Measurements from ENCODE around the gene NCK2. TPM values are rescaled to one million over a fixed set of nuclear protein-coding genes. Genes with fewer than 3 reads are reported as not detected.

The NCK2 gene
- total RNA-seq, 3 donors from 2014 or later: 71.6 to 79.1 (median 73.5) TPM

GRCh38 chr2:105824446-105824845 lies 79.7 kb downstream of the NCK2 start:
- Mint-ChIP-seq H3K36me3 (ENCODE audit: insufficient read depth) (peaks cover 49% of the 10 kb centered on the region), H3K4me1 (ENCODE audit: low read depth) (peaks cover 84% of the 10 kb centered on the region), H3K4me3 (no peak overlapping the region), H3K27me3 (ENCODE audit: low read depth) (no peaks in the 10 kb centered on the region), H3K9me3 (peaks cover 6% of the 10 kb centered on the region)
- ATAC-seq (no peak), DNase-seq (no peak)

DNA sequence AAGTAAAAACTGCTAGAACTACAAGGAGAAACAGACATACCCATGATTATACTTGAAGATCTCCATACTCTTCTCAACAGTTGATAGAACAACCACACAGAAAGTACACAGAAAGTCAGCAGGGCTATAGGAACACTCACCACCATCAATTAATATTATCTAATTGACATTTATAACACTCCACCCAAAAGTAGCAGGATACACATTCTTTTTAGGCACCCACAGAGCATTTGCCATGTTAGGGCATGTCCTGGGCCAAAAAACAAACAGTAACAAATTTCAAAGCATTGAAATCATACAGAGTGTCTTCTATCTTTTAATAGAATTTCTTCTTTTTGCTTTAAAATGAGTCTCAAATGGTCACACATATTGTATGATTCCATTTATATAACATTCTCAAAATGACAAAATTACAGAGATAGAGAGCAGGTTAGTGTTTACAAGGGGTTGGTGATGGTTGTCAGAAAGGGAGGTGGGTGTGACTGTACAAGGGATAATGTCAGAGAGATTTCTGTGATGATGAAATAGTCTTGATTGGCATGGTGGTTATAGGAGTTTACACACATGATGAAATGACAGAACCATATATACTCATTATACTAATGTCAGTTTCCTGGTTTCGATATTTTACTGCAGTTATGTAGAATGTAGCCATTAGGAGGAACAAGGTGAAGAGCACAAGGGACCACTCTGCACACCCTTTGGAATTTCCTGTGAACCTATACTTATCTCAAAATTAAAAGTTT lies 82.8 kb downstream of the NCK2 start:
- H3K36me3 Mint-ChIP-seq (ENCODE audit: insufficient read depth): peaks cover 57% of the 10 kb centered on the region
- no peaks in the 10 kb centered on the region for H3K27me3 Mint-ChIP-seq (ENCODE audit: low read depth)
- ATAC-seq (peak; percentile 68 to 81), DNase-seq (no peak)
- H3K4me3 Mint-ChIP-seq: no peak overlapping the region
- H3K4me1 Mint-ChIP-seq (ENCODE audit: low read depth): peaks cover 81% of the 10 kb centered on the region
- H3K9me3 Mint-ChIP-seq: peaks cover 17% of the 10 kb centered on the region

DNA sequence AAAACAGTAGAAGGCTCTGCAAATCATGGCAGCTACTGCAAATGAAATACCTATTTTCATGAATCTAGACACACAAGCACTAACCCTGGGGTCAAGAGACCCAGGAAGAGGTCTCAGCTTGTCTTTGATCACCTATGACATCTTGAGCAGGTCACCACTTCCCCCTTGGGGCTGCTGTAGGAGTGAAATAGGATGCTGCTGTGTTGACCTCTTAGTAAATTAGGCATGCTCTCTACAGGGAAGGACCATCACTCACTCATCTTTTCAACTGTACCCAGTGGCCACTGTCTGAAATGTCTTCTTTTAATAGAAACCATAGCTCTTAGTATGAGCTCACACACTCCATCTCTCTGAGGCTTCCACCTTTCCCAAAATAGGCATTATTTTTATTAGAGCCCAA lies 83.8 kb downstream of the NCK2 start:
- Mint-ChIP-seq H3K9me3 (peaks cover 24% of the 10 kb centered on the region), H3K4me1 (ENCODE audit: low read depth) (peaks cover 74% of the 10 kb centered on the region), H3K27me3 (ENCODE audit: low read depth) (no peaks in the 10 kb centered on the region), H3K36me3 (ENCODE audit: insufficient read depth) (peaks cover 56% of the 10 kb centered on the region), H3K4me3 (no peak overlapping the region)
- DNase-seq (no peak), ATAC-seq (no peak)

GRCh38 chr2:105834931-105835330 lies 90.2 kb downstream of the NCK2 start:
- Mint-ChIP-seq H3K27me3 (ENCODE audit: low read depth) (no peaks in the 10 kb centered on the region), H3K9me3 (peaks cover 35% of the 10 kb centered on the region), H3K4me1 (ENCODE audit: low read depth) (peaks cover 75% of the 10 kb centered on the region), H3K36me3 (ENCODE audit: insufficient read depth) (peaks cover 54% of the 10 kb centered on the region), H3K4me3 (no peak overlapping the region)
- DNase-seq: no peak
- no peak for ATAC-seq

GRCh38 chr2:105836341-105836740 lies 91.6 kb downstream of the NCK2 start:
- Mint-ChIP-seq H3K4me3 (no peak overlapping the region), H3K9me3 (peaks cover 35% of the 10 kb centered on the region), H3K4me1 (ENCODE audit: low read depth) (peaks cover 78% of the 10 kb centered on the region), H3K27me3 (ENCODE audit: low read depth) (no peaks in the 10 kb centered on the region), H3K36me3 (ENCODE audit: insufficient read depth) (peaks cover 53% of the 10 kb centered on the region)
- no peak for DNase-seq
- ATAC-seq: no peak

DNA sequence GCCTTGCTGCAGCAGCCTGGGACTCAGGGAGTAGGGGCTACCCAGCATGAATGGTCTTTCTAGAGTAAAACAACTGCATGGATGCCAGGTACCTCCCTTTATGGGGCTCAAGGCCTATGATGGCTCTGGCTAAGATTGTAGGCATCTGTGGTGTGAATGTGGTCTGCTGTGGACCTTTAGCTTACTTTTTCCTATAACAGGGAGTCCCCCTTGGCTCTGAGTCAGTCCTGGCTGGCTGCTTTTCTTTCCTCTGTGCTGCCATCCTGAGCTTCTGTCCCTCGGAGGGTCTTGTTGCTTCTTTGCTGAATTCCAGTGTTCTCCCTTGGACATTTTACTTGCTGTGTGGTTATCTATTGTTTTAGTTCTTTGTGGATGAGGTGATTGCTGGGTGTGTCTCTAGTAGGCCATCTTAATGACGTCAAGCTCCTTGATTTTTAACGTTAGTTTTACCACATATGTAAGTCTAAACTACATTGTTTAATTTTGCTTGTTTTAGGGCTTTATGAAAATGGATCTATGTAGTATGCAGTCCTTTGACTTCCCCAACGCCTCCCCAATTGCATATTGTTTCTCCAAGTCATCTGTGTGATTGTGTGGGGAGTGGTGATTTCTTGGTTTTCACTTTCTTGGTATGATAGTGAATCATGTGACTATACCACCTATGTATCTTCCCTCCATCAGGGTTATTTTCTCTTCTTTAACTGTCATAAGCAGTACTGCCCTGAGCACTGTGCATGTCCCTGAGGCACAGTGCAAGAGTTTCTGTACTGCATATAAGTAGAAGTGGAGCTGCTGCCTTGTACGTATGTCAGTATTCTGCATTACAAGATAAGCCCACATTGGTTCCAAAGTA lies 92.4 kb downstream of the NCK2 start:
- H3K9me3 Mint-ChIP-seq: peaks cover 29% of the 10 kb centered on the region
- H3K27me3 Mint-ChIP-seq (ENCODE audit: low read depth): no peaks in the 10 kb centered on the region
- H3K4me3 Mint-ChIP-seq: peak overlapping the region; percentile 50
- peaks cover 77% of the 10 kb centered on the region for H3K4me1 Mint-ChIP-seq (ENCODE audit: low read depth)
- DNase-seq (no peak), ATAC-seq (peak; percentile 86 to 89)
- peaks cover 52% of the 10 kb centered on the region for H3K36me3 Mint-ChIP-seq (ENCODE audit: insufficient read depth)

GRCh38 chr2:105839793-105840192 lies 95.1 kb downstream of the NCK2 start:
- Mint-ChIP-seq H3K9me3 (peaks cover 8% of the 10 kb centered on the region), H3K4me3 (no peak overlapping the region), H3K36me3 (ENCODE audit: insufficient read depth) (peaks cover 44% of the 10 kb centered on the region), H3K4me1 (ENCODE audit: low read depth) (peaks cover 79% of the 10 kb centered on the region), H3K27me3 (ENCODE audit: low read depth) (no peaks in the 10 kb centered on the region)
- ATAC-seq (no peak), DNase-seq (no peak)

DNA sequence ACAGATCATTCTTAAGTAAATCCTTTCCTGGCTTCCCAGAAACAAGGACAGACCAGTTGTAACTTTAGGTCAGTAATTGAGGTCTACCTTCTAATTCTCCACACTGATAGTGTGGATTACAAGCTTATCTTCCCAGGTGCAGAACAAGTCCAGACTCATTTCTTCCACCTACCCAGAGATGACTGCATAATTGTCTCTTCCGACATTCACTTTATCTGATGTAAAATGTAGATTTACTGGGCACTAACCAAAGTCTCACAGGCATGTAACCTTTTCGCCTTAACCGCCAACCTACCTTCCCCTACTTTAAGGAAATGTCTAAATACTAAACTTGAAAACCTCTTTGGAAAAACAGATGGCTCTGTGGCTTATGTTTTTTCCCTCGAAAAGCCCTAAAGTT lies 96.2 kb downstream of the NCK2 start:
- no peaks in the 10 kb centered on the region for H3K9me3 Mint-ChIP-seq
- DNase-seq: no peak
- H3K4me1 Mint-ChIP-seq (ENCODE audit: low read depth): peaks cover 82% of the 10 kb centered on the region
- H3K27me3 Mint-ChIP-seq (ENCODE audit: low read depth): no peaks in the 10 kb centered on the region
- peaks cover 40% of the 10 kb centered on the region for H3K36me3 Mint-ChIP-seq (ENCODE audit: insufficient read depth)
- ATAC-seq: peak in 1 of 2 donors; percentile 11
- no peak overlapping the region for H3K4me3 Mint-ChIP-seq

- no peaks in the 10 kb centered on the region for H3K27me3 Mint-ChIP-seq (ENCODE audit: low read depth)
- DNase-seq (no peak), ATAC-seq (no peak)
- H3K4me1 Mint-ChIP-seq (ENCODE audit: low read depth): peaks cover 82% of the 10 kb centered on the region
- no peaks in the 10 kb centered on the region for H3K9me3 Mint-ChIP-seq
- H3K36me3 Mint-ChIP-seq (ENCODE audit: insufficient read depth): peaks cover 40% of the 10 kb centered on the region
- no peak overlapping the region for H3K4me3 Mint-ChIP-seq
Measured at GRCh38 chr2:105841551-105841950, 96.8 kb downstream of the NCK2 start.

DNA sequence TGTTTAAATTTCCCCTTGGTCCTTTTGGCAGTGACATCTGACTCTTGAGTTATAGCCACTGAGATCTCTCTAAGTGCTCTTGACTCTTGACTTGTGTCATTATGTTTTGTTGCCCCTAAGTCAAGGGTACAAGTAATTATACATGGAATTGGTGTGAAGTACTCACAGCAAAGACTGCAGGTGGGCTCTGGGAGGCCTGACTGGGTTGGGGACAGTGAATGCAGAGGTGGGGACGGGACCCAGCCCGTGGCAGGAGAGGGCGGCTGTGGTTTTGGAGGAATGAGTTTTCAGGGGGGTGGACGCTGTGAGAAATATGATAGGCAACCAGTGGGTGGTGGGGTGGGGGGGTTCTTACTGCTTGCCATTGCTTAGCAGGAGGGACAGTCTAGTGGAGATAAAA lies 97.8 kb downstream of the NCK2 start:
- Mint-ChIP-seq H3K9me3 (no peaks in the 10 kb centered on the region), H3K4me1 (ENCODE audit: low read depth) (peaks cover 82% of the 10 kb centered on the region), H3K4me3 (no peak overlapping the region), H3K36me3 (ENCODE audit: insufficient read depth) (peaks cover 44% of the 10 kb centered on the region), H3K27me3 (ENCODE audit: low read depth) (no peaks in the 10 kb centered on the region)
- DNase-seq (no peak), ATAC-seq (peak in 1 of 2 donors; percentile 16)

- H3K9me3 Mint-ChIP-seq: no peaks in the 10 kb centered on the region
- H3K4me1 Mint-ChIP-seq (ENCODE audit: low read depth): peaks cover 86% of the 10 kb centered on the region
- DNase-seq (no peak), ATAC-seq (no peak)
- no peak overlapping the region for H3K4me3 Mint-ChIP-seq
- H3K27me3 Mint-ChIP-seq (ENCODE audit: low read depth): no peaks in the 10 kb centered on the region
- peaks cover 50% of the 10 kb centered on the region for H3K36me3 Mint-ChIP-seq (ENCODE audit: insufficient read depth)
Measured at GRCh38 chr2:105843476-105844374, 99.0 kb downstream of the NCK2 start.

GRCh38 chr2:105845976-105846375 lies 101.3 kb downstream of the NCK2 start:
- Mint-ChIP-seq H3K4me3 (no peak overlapping the region), H3K36me3 (ENCODE audit: insufficient read depth) (peaks cover 36% of the 10 kb centered on the region), H3K27me3 (ENCODE audit: low read depth) (no peaks in the 10 kb centered on the region), H3K4me1 (ENCODE audit: low read depth) (peaks cover 82% of the 10 kb centered on the region), H3K9me3 (no peaks in the 10 kb centered on the region)
- ATAC-seq: no peak
- no peak for DNase-seq

- Mint-ChIP-seq H3K36me3 (ENCODE audit: insufficient read depth) (peaks cover 36% of the 10 kb centered on the region), H3K9me3 (no peaks in the 10 kb centered on the region), H3K4me3 (no peak overlapping the region), H3K4me1 (ENCODE audit: low read depth) (peaks cover 79% of the 10 kb centered on the region), H3K27me3 (ENCODE audit: low read depth) (no peaks in the 10 kb centered on the region)
- ATAC-seq (no peak), DNase-seq (no peak)
Measured at GRCh38 chr2:105847056-105847455, 102.3 kb downstream of the NCK2 start.

- Mint-ChIP-seq H3K9me3 (no peaks in the 10 kb centered on the region), H3K4me1 (ENCODE audit: low read depth) (peaks cover 79% of the 10 kb centered on the region), H3K36me3 (ENCODE audit: insufficient read depth) (peaks cover 32% of the 10 kb centered on the region), H3K27me3 (ENCODE audit: low read depth) (no peaks in the 10 kb centered on the region), H3K4me3 (no peak overlapping the region)
- DNase-seq (no peak), ATAC-seq (no peak)
Measured at GRCh38 chr2:105848367-105848766, 103.7 kb downstream of the NCK2 start.

Data from activated T-cell treated with anti-CD3 and anti-CD28 coated beads, Interleukin-2, amount 50 U/mL, for 4 hours (primary cell).